ENCODE measurements around the gene ACAD11.
A peak's percentile ranks its signal among the peaks of the same experiment; 100 is the strongest.

Gene ACAD11

GRCh38 chr3:132537297-132537696 lies 122.3 kb downstream of the ACAD11 start:
- no peaks in the 10 kb centered on the region for H3K27me3 ChIP-seq (ENCODE audit: insufficient read depth, insufficient read length)
- no peak for DNase-seq (ENCODE audit: low read depth, low spot score)
- H3K36me3 ChIP-seq (ENCODE audit: insufficient read depth, insufficient read length, low read length): peaks cover 56% of the 10 kb centered on the region
- H3K9me3 ChIP-seq (ENCODE audit: insufficient read depth, low read length): no peaks in the 10 kb centered on the region
- H3K4me3 ChIP-seq (ENCODE audit: insufficient read length, low read depth): no peak overlapping the region
- H3K4me1 ChIP-seq (ENCODE audit: insufficient read depth, insufficient read length): no peaks in the 10 kb centered on the region
- TF ChIP-seq SUZ12 (IDR thresholded peaks at IDR 0.05; ENCODE audit: extremely low read depth, insufficient read depth, insufficient read length): no peak
- no peak overlapping the region for H3K9ac ChIP-seq (ENCODE audit: insufficient read length, low read depth)

GRCh38 chr3:132536442-132537153 lies 123.0 kb downstream of the ACAD11 start:
- Histone ChIP-seq H3K36me3 (ENCODE audit: insufficient read depth, insufficient read length, low read length) (peaks cover 59% of the 10 kb centered on the region), H3K9me3 (ENCODE audit: insufficient read depth, low read length) (no peaks in the 10 kb centered on the region), H3K9ac (ENCODE audit: insufficient read length, low read depth) (no peak overlapping the region), H3K27me3 (ENCODE audit: insufficient read depth, insufficient read length) (no peaks in the 10 kb centered on the region), H3K4me1 (ENCODE audit: insufficient read depth, insufficient read length) (no peaks in the 10 kb centered on the region), H3K4me3 (ENCODE audit: insufficient read length, low read depth) (no peak overlapping the region)
- no peak for DNase-seq (ENCODE audit: low read depth, low spot score)
- TF ChIP-seq SUZ12 (IDR thresholded peaks at IDR 0.05; ENCODE audit: extremely low read depth, insufficient read depth, insufficient read length) (no peak), ZNF274 (IDR thresholded peaks at IDR 0.05; ENCODE audit: low read depth, low read length) (no peak), YY1 (IDR thresholded peaks at IDR 0.05; ENCODE audit: insufficient read depth, insufficient read length) (no peak)

GRCh38 chr3:132535575-132536441 lies 123.8 kb downstream of the ACAD11 start:
- no peaks in the 10 kb centered on the region for H3K9me3 ChIP-seq (ENCODE audit: insufficient read depth, low read length)
- H3K9ac ChIP-seq (ENCODE audit: insufficient read length, low read depth): no peak overlapping the region
- no peak overlapping the region for H3K4me3 ChIP-seq (ENCODE audit: insufficient read length, low read depth)
- no peaks in the 10 kb centered on the region for H3K27me3 ChIP-seq (ENCODE audit: insufficient read depth, insufficient read length)
- no peaks in the 10 kb centered on the region for H3K4me1 ChIP-seq (ENCODE audit: insufficient read depth, insufficient read length)
- no peak for TF ChIP-seq SUZ12 (IDR thresholded peaks at IDR 0.05; ENCODE audit: extremely low read depth, insufficient read depth, insufficient read length)
- TF ChIP-seq YY1 (IDR thresholded peaks at IDR 0.05; ENCODE audit: insufficient read depth, insufficient read length): no peak
- TF ChIP-seq ZNF274 (IDR thresholded peaks at IDR 0.05; ENCODE audit: low read depth, low read length): no peak
- peak; percentile 75 for DNase-seq (ENCODE audit: low read depth, low spot score)
- H3K36me3 ChIP-seq (ENCODE audit: insufficient read depth, insufficient read length, low read length): peaks cover 58% of the 10 kb centered on the region

GRCh38 chr3:132530624-132531023 lies 129.0 kb downstream of the ACAD11 start:
- no peak overlapping the region for H3K4me3 ChIP-seq (ENCODE audit: insufficient read length, low read depth)
- no peaks in the 10 kb centered on the region for H3K4me1 ChIP-seq (ENCODE audit: insufficient read depth, insufficient read length)
- no peak for DNase-seq (ENCODE audit: low read depth, low spot score)
- no peaks in the 10 kb centered on the region for H3K9me3 ChIP-seq (ENCODE audit: insufficient read depth, low read length)
- H3K9ac ChIP-seq (ENCODE audit: insufficient read length, low read depth): no peak overlapping the region
- H3K36me3 ChIP-seq (ENCODE audit: insufficient read depth, insufficient read length, low read length): peaks cover 63% of the 10 kb centered on the region
- no peak for TF ChIP-seq SUZ12 (IDR thresholded peaks at IDR 0.05; ENCODE audit: extremely low read depth, insufficient read depth, insufficient read length)
- TF ChIP-seq ZNF274 (IDR thresholded peaks at IDR 0.05; ENCODE audit: low read depth, low read length): no peak
- TF ChIP-seq YY1 (IDR thresholded peaks at IDR 0.05; ENCODE audit: insufficient read depth, insufficient read length): no peak
- no peaks in the 10 kb centered on the region for H3K27me3 ChIP-seq (ENCODE audit: insufficient read depth, insufficient read length)

GRCh38 chr3:132522353-132522752 lies 137.3 kb downstream of the ACAD11 start:
- no peak overlapping the region for H3K4me3 ChIP-seq (ENCODE audit: insufficient read length, low read depth)
- peaks cover 80% of the 10 kb centered on the region for H3K36me3 ChIP-seq (ENCODE audit: insufficient read depth, insufficient read length, low read length)
- H3K4me1 ChIP-seq (ENCODE audit: insufficient read depth, insufficient read length): no peaks in the 10 kb centered on the region
- DNase-seq (ENCODE audit: low read depth, low spot score): no peak
- TF ChIP-seq YY1 (IDR thresholded peaks at IDR 0.05; ENCODE audit: insufficient read depth, insufficient read length): no peak
- no peak for TF ChIP-seq ZNF274 (IDR thresholded peaks at IDR 0.05; ENCODE audit: low read depth, low read length)
- no peak for TF ChIP-seq SUZ12 (IDR thresholded peaks at IDR 0.05; ENCODE audit: extremely low read depth, insufficient read depth, insufficient read length)
- H3K9me3 ChIP-seq (ENCODE audit: insufficient read depth, low read length): no peaks in the 10 kb centered on the region
- H3K9ac ChIP-seq (ENCODE audit: insufficient read length, low read depth): no peak overlapping the region
- no peaks in the 10 kb centered on the region for H3K27me3 ChIP-seq (ENCODE audit: insufficient read depth, insufficient read length)

GRCh38 chr3:132521901-132522300 lies 137.7 kb downstream of the ACAD11 start:
- TF ChIP-seq ZNF274 (IDR thresholded peaks at IDR 0.05; ENCODE audit: low read depth, low read length): no peak
- TF ChIP-seq YY1 (IDR thresholded peaks at IDR 0.05; ENCODE audit: insufficient read depth, insufficient read length): no peak
- no peak for TF ChIP-seq SUZ12 (IDR thresholded peaks at IDR 0.05; ENCODE audit: extremely low read depth, insufficient read depth, insufficient read length)
- Histone ChIP-seq H3K9ac (ENCODE audit: insufficient read length, low read depth) (no peak overlapping the region), H3K27me3 (ENCODE audit: insufficient read depth, insufficient read length) (no peaks in the 10 kb centered on the region), H3K9me3 (ENCODE audit: insufficient read depth, low read length) (no peaks in the 10 kb centered on the region), H3K36me3 (ENCODE audit: insufficient read depth, insufficient read length, low read length) (peaks cover 80% of the 10 kb centered on the region), H3K4me1 (ENCODE audit: insufficient read depth, insufficient read length) (no peaks in the 10 kb centered on the region), H3K4me3 (ENCODE audit: insufficient read length, low read depth) (no peak overlapping the region)
- DNase-seq (ENCODE audit: low read depth, low spot score): no peak

GRCh38 chr3:132519914-132520313 lies 139.7 kb downstream of the ACAD11 start:
- TF ChIP-seq YY1 (IDR thresholded peaks at IDR 0.05; ENCODE audit: insufficient read depth, insufficient read length) (no peak), SUZ12 (IDR thresholded peaks at IDR 0.05; ENCODE audit: extremely low read depth, insufficient read depth, insufficient read length) (no peak), ZNF274 (IDR thresholded peaks at IDR 0.05; ENCODE audit: low read depth, low read length) (no peak)
- Histone ChIP-seq H3K36me3 (ENCODE audit: insufficient read depth, insufficient read length, low read length) (peaks cover 83% of the 10 kb centered on the region), H3K27me3 (ENCODE audit: insufficient read depth, insufficient read length) (no peaks in the 10 kb centered on the region), H3K9ac (ENCODE audit: insufficient read length, low read depth) (no peak overlapping the region), H3K4me1 (ENCODE audit: insufficient read depth, insufficient read length) (no peaks in the 10 kb centered on the region), H3K4me3 (ENCODE audit: insufficient read length, low read depth) (no peak overlapping the region), H3K9me3 (ENCODE audit: insufficient read depth, low read length) (no peaks in the 10 kb centered on the region)
- no peak for DNase-seq (ENCODE audit: low read depth, low spot score)

All from NT2/D1 (cell line).